H1 (cell line): ENCODE results near the gene NRXN2. TPM values are rescaled to one million over a fixed set of nuclear protein-coding genes. Genes with fewer than 3 reads are reported as not detected.

ENCODE experiments used
- CTCF ChIA-PET: fragments of 300-600 bp; sonication (Branson Sonifier 250); formaldehyde crosslinking; loops from one replicate; lab custom pipeline; 2021; ENCODE audit not compliant: partially characterized antibody; lab: Charles Lee
- POLR2A ChIA-PET: fragments of 300-600 bp; sonication (Branson Sonifier 250); formaldehyde crosslinking; loops from one replicate; lab custom pipeline; 2021; ENCODE audit warnings: inconsistent platforms; ENCODE audit not compliant: partially characterized antibody; lab: Charles Lee
- DNase-seq, 2 experiments: peaks; one replicate each; pipeline versions ENCODE4 v3.0.0 to v3.0.0-alpha.2; 2010 to 2022; ENCODE audit warnings: low spot score in 2 of 2, low read depth in 1 of 2, mixed read lengths in 1 of 2
- FAIRE-seq: peaks from 2 replicates; lab custom pipeline; 2011; peaks lifted over from hg19 to GRCh38; lab: Jason Lieb, UNC
- H2AFZ ChIP-seq: 2 replicates; pipeline ENCODE4 v1.8.1; 2012; ENCODE audit warnings: low read length, inconsistent platforms
- H2AK5ac ChIP-seq: 2 replicates; pipeline ENCODE4 v1.6.1; 2013; ENCODE audit warnings: low read depth, low read length
- H2BK120ac ChIP-seq: replicated peaks from 2 replicates; pipeline ENCODE3; 2013; ENCODE audit warnings: low read depth, low read length, inconsistent platforms
- H2BK12ac ChIP-seq: 2 replicates; pipeline ENCODE4 v1.6.1; 2013; ENCODE audit warnings: low read depth, low read length
- H2BK15ac ChIP-seq: 2 replicates; pipeline ENCODE4 v1.6.1; 2013; ENCODE audit warnings: low read length
- H2BK20ac ChIP-seq: 2 replicates; pipeline ENCODE4 v1.6.1; 2013; ENCODE audit warnings: low read length
- H2BK5ac ChIP-seq: 2 replicates; pipeline ENCODE4 v1.6.1; 2013; ENCODE audit warnings: low read depth, low read length
- H3K14ac ChIP-seq: 2 replicates; pipeline ENCODE4 v1.6.1; 2013; ENCODE audit warnings: inconsistent platforms; ENCODE audit not compliant: insufficient read length
- H3K18ac ChIP-seq: 2 replicates; pipeline ENCODE4 v1.6.1; 2013; ENCODE audit warnings: low read length; ENCODE audit errors: extremely low read depth
- H3K23ac ChIP-seq: 2 replicates; pipeline ENCODE4 v1.6.1; 2013; ENCODE audit warnings: inconsistent platforms; ENCODE audit not compliant: insufficient read length
- H3K23me2 ChIP-seq: 2 replicates; pipeline ENCODE4 v1.6.1; 2013; ENCODE audit warnings: low read depth, low read length
- H3K27ac ChIP-seq: 2 replicates; pipeline ENCODE4 v1.6.1; 2011; ENCODE audit warnings: low read depth, low read length, inconsistent platforms
- H3K27me3 ChIP-seq, 4 experiments: replicated peaks in 1 of 4; 1 replicate in 1 of 4; 2 replicates in 3 of 4; pipeline versions ENCODE4 v1.6.1 to v1.8.1; 2011 to 2013; ENCODE audit warnings: low read length in 3 of 4, mild to moderate bottlenecking in 3 of 4, inconsistent platforms in 2 of 4, mixed read lengths in 2 of 4, moderate library complexity in 1 of 4; ENCODE audit not compliant: control insufficient read depth in 3 of 4, insufficient read depth in 3 of 4; ENCODE audit errors: extremely low read depth in 1 of 4
- H3K36me3 ChIP-seq, 4 experiments: 2 replicates each; pipeline versions ENCODE4 v1.6.1 to v1.8.1; 2011 to 2013; ENCODE audit warnings: mild to moderate bottlenecking in 4 of 4, low read length in 3 of 4, moderate library complexity in 2 of 4, control low read depth in 1 of 4, inconsistent platforms in 1 of 4; ENCODE audit not compliant: insufficient read depth in 4 of 4, control insufficient read depth in 2 of 4
- H3K4ac ChIP-seq: replicated peaks from 2 replicates; pipeline ENCODE3; 2013; ENCODE audit warnings: low read length, low read depth, mixed read lengths, inconsistent platforms; ENCODE audit not compliant: insufficient read length
- H3K4me1 ChIP-seq, 4 experiments: replicated peaks in 1 of 4; 1 replicate in 1 of 4; 2 replicates in 3 of 4; pipeline versions ENCODE4 v1.6.1 to v1.8.1; 2011 to 2013; ENCODE audit warnings: low read length in 3 of 4, inconsistent platforms in 2 of 4, mixed read lengths in 1 of 4; ENCODE audit not compliant: insufficient read depth in 4 of 4, control insufficient read depth in 3 of 4
- H3K4me2 ChIP-seq, 2 experiments: 2 replicates each; pipeline versions ENCODE4 v1.6.1 to v1.8.1; 2011 to 2013; ENCODE audit warnings: low read depth in 2 of 2, low read length in 2 of 2, control low read depth in 1 of 2, inconsistent platforms in 1 of 2, mild to moderate bottlenecking in 1 of 2; ENCODE audit not compliant: insufficient read depth in 1 of 2
- H3K4me3 ChIP-seq, 4 experiments: fragments of 200-600, 300-600 bp in 1 of 4; sonication (generic), shearing (Covaris generic), sonication (Bioruptor Twin) in 1 of 4; 2 replicates each; pipeline versions ENCODE4 v1.5.1 to v1.8.1; 2011 to 2016; ENCODE audit warnings: low read length in 4 of 4, low read depth in 3 of 4, control low read depth in 2 of 4, inconsistent platforms in 2 of 4, mild to moderate bottlenecking in 2 of 4, mixed read lengths in 1 of 4, moderate library complexity in 1 of 4; ENCODE audit not compliant: insufficient read depth in 2 of 4; ENCODE audit errors: extremely low read depth in 1 of 4
- H3K56ac ChIP-seq: replicated peaks from 2 replicates; pipeline ENCODE3; 2013; ENCODE audit warnings: low read depth, mild to moderate bottlenecking, mixed read lengths, low read length, inconsistent platforms; ENCODE audit not compliant: insufficient read length
- H3K79me1 ChIP-seq: 2 replicates; pipeline ENCODE4 v1.6.1; 2013; ENCODE audit warnings: low read depth, low read length, control low read depth
- H3K79me2 ChIP-seq, 2 experiments: 2 replicates each; pipeline versions ENCODE4 v1.6.1 to v1.8.1; 2012 to 2013; ENCODE audit warnings: low read length in 2 of 2, mild to moderate bottlenecking in 2 of 2, inconsistent platforms in 1 of 2; ENCODE audit not compliant: insufficient read depth in 2 of 2, control insufficient read depth in 1 of 2
- H3K9ac ChIP-seq, 4 experiments: replicated peaks in 1 of 4; 1 replicate in 1 of 4; 2 replicates in 3 of 4; pipeline versions ENCODE4 v1.6.1 to v1.8.1; 2011 to 2013; ENCODE audit warnings: low read depth in 3 of 4, low read length in 3 of 4, control low read depth in 2 of 4, mild to moderate bottlenecking in 2 of 4, moderate library complexity in 2 of 4, inconsistent platforms in 1 of 4; ENCODE audit errors: extremely low read depth in 1 of 4
- H3K9me3 ChIP-seq, 2 experiments: 2 replicates each; pipeline versions ENCODE4 v1.6.1 to v1.8.1; 2012 to 2013; ENCODE audit warnings: mild to moderate bottlenecking in 2 of 2, moderate library complexity in 2 of 2, control low read depth in 1 of 2, inconsistent platforms in 1 of 2, low read depth in 1 of 2, low read length in 1 of 2, mixed read lengths in 1 of 2; ENCODE audit not compliant: insufficient read depth in 2 of 2
- H4K20me1 ChIP-seq, 2 experiments: replicated peaks in 1 of 2; 2 replicates each; pipeline versions ENCODE3 to v1.8.1; 2011 to 2013; ENCODE audit warnings: inconsistent platforms in 2 of 2, low read length in 2 of 2, mild to moderate bottlenecking in 1 of 2; ENCODE audit not compliant: insufficient read depth in 2 of 2, control insufficient read depth in 1 of 2
- H4K5ac ChIP-seq: 2 replicates; pipeline ENCODE4 v1.6.1; 2013; ENCODE audit warnings: low read length, low read depth, mixed read lengths, inconsistent platforms; ENCODE audit not compliant: insufficient read length
- H4K8ac ChIP-seq: 2 replicates; pipeline ENCODE4 v1.8.0; 2013; ENCODE audit warnings: mild to moderate bottlenecking, moderate library complexity, low read length, inconsistent platforms; ENCODE audit not compliant: insufficient read depth; ENCODE audit errors: extremely low read depth
- H4K91ac ChIP-seq: replicated peaks from 2 replicates; pipeline ENCODE3; 2013; ENCODE audit warnings: low read length, mixed read lengths, inconsistent platforms; ENCODE audit not compliant: insufficient read length
- CEBPB ChIP-seq: IDR thresholded peaks from 2 replicates; pipeline ENCODE4 v1.6.1; 2012; ENCODE audit warnings: low read depth, low read length
- FOSL1 ChIP-seq: IDR thresholded peaks from 2 replicates; pipeline ENCODE4 v1.6.1; 2011; ENCODE audit warnings: mild to moderate bottlenecking, low read depth, low read length, moderate library complexity; ENCODE audit not compliant: insufficient read depth
- NANOG ChIP-seq: IDR thresholded peaks from 2 replicates; pipeline ENCODE4 v1.6.1; 2011; ENCODE audit warnings: low read length, low read depth, mild to moderate bottlenecking, inconsistent platforms; ENCODE audit not compliant: insufficient read depth, poor library complexity, severe bottlenecking
- POLR2A ChIP-seq, 2 experiments: IDR thresholded peaks; 1 replicate in 1 of 2; 2 replicates in 1 of 2; pipeline ENCODE4 v1.6.1; 2011; ENCODE audit warnings: low read depth in 2 of 2, low read length in 2 of 2, mild to moderate bottlenecking in 2 of 2; ENCODE audit errors: control extremely low read depth in 1 of 2
- RAD21 ChIP-seq, 2 experiments: IDR thresholded peaks in 1 of 2; conservative IDR thresholded peaks in 1 of 2; 2 replicates each; pipeline ENCODE4 v1.6.1; 2011; ENCODE audit warnings: low read depth in 2 of 2, low read length in 2 of 2, improper control_type of control experiment in 1 of 2, inconsistent platforms in 1 of 2, mild to moderate bottlenecking in 1 of 2, moderate library complexity in 1 of 2
- SP1 ChIP-seq: IDR thresholded peaks from 2 replicates; pipeline ENCODE4 v1.6.1; 2011; ENCODE audit warnings: low read depth, low read length
- TEAD4 ChIP-seq: IDR thresholded peaks from 2 replicates; pipeline ENCODE4 v1.6.1; 2012; ENCODE audit warnings: low read depth, low read length, inconsistent platforms, mixed read lengths
- WGBS, 2 experiments: shearing (Covaris generic) in 1 of 2; methylation state at CpG; one replicate each; pipeline versions ENCODE4 v1.1.6 to v1.1.7; 2013 to 2015; ENCODE audit warnings: low lambda C conversion rate in 2 of 2, mixed read lengths in 2 of 2, inconsistent platforms in 1 of 2, low coverage in 1 of 2, missing lambda C conversion rate in 1 of 2; ENCODE audit not compliant: insufficient replicate concordance in 2 of 2, insufficient coverage in 1 of 2, insufficient read length in 1 of 2; ENCODE audit errors: extremely low coverage in 1 of 2, missing lambda C conversion rate in 1 of 2; 5-methylcytosine and 5-hydroxymethylcytosine counted together
- polyA plus RNA-seq, 7 experiments: library from polyadenylated mRNA; depleted of rRNA in 3 of 7; stranded (reverse) in 5 of 7; unstranded in 2 of 7; fragments of >200 nt in 5 of 7; fragments of 200-250 nt in 2 of 7; gene quantifications; 1 replicate in 5 of 7; 2 replicates in 1 of 7; 4 replicates in 1 of 7; pipeline versions ENCODE4 v1.2.1 to v1.2.3, GENCODE V29; 2011 to 2013; ENCODE audit warnings: missing spikeins in 2 of 7, mixed read lengths in 2 of 7
- total RNA-seq: library from RNA; stranded (reverse); fragmentation: NEBNext Ultra II Directional; extraction: Animal tissue kit (Norgen Biotek cat#: 25700); gene quantifications from 2 replicates; pipeline ENCODE4 v1.2.1, GENCODE V29; 2021
- TF ChIP-seq, protein P1 (sequence below), 3 experiments: IDR thresholded peaks; 1 replicate in 2 of 3; 2 replicates in 1 of 3; pipeline versions ENCODE4 v1.5.1 to v1.6.1; 2011; ENCODE audit warnings: low read length in 3 of 3, mild to moderate bottlenecking in 3 of 3, inconsistent platforms in 2 of 3, low read depth in 1 of 3, moderate library complexity in 1 of 3; ENCODE audit not compliant: insufficient read depth in 1 of 3; ENCODE audit errors: control extremely low read depth in 1 of 3

The NRXN2 gene
- total and polyA plus RNA-seq, 2 of the 8 experiments (the other 6 are each of a cell fraction or from before 2014, with no cell fraction given) = 1.3 to 11.5 TPM

DNA sequence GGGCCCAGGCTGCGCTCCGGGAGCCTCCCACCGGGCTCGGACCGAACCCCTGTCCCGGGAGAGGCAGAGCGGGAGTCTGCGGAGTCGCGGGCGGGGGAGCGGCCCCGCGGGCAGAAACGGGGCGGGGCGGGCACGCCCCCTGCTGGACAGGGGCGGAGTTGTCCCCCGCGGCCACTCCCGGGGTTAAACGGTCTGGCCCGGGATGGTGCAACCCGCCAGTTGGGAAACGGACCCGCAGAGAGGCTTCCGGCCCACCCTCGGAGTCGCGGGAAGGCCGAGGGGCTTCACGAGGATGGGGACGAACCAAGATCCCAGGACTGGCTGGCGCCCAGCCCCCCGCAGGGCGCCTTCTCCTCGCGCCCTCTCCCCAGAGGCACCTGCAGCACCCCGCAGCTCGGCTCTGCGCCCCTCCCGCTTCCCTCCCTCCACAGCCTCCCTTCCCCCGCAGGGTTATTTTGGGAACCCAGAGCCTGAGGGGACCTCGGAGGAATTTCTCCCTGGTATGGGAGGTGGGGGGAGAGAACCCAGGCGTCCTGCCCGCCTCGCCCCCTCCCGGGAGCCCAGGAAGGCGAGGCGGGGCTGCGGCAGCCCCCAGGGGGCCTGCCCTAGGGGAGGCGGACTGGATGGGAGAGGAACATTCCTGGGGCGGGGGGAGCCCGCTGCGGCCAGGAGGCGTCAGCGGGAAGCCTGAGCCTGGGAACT lies 20.0 kb upstream of the NRXN2 start:
- CTCF ChIA-PET = interaction anchor here (0.8 to 23.7 kb wide), 18 partner anchors 9 to 113 kb away, joined by 3 to 376 read pairs (median 4); partner anchors contain the start of genes MEN1 and PYGM
- H3K23ac ChIP-seq = no peak overlapping the region
- no peak overlapping the region; the same call in 1 of the 2 replicates for H2AK5ac ChIP-seq
- H2AFZ ChIP-seq = no peak overlapping the region
- no peak overlapping the region for H3K27ac ChIP-seq
- POLR2A ChIA-PET = interaction anchor here (1.0 to 42.9 kb wide), 5 partner anchors 9 to 23 kb away, joined by 5 to 1087 read pairs (median 8); partner anchors contain the start of genes PYGM and SF1
- peaks cover 4 to 33% (median 29%) of the 10 kb centered on the region in 4 experiments for H3K4me1 ChIP-seq
- H2BK5ac ChIP-seq = peak overlapping the region; percentile 76; the same call in 1 of the 2 replicates
- H3K14ac ChIP-seq = no peak overlapping the region
- H3K9me3 ChIP-seq = no peaks in the 10 kb centered on the region
- H2BK15ac ChIP-seq = peak overlapping the region; percentile 83; the same call in 1 of the 2 replicates
- no peaks in the 10 kb centered on the region for H4K20me1 ChIP-seq
- no peak overlapping the region for H3K4ac ChIP-seq
- peak overlapping the region; percentile 46 to 67 (median 57) for H3K4me3 ChIP-seq
- peak overlapping the region; percentile 95 for H3K18ac ChIP-seq
- FAIRE-seq = no peak
- H2BK120ac ChIP-seq = no peak overlapping the region
- H3K79me2 ChIP-seq = no peaks in the 10 kb centered on the region
- 0 out of 2 replicates have a peak overlapping the region, but pooled peaks have one; percentile 27 for H2BK12ac ChIP-seq
- WGBS, 2 experiments = 0% methylated on average over 18 of the region's 58 CpGs; no CpG with 5 or more reads in 1 of the 2 experiments
- no peak overlapping the region for H4K5ac ChIP-seq
- H3K23me2 ChIP-seq = peaks cover 35% of the 10 kb centered on the region
- TF ChIP-seq CEBPB (peak; percentile 71; the same call in 1 of the 2 replicates), SP1 (0 out of 2 replicates have a peak, but pooled peaks have one; percentile 14), FOSL1 (no peak), TEAD4 (no peak; the same call in 1 of the 2 replicates), NANOG (peak; percentile 26), POLR2A (IDR thresholded peaks at IDR 0.05; ENCODE audit: control extremely low read depth in 1 of 2, low read depth in 2 of 2, low read length in 2 of 2) (0 out of 3 replicates have a peak, but pooled peaks of 1 of the 2 experiments have one; percentile 14), RAD21 (IDR thresholded peaks at IDR 0.05 in 1 of 2, conservative IDR thresholded peaks at IDR 0.05 in 1 of 2; ENCODE audit: low read depth in 2 of 2, low read length in 2 of 2) (peak; percentile 56 to 74)
- TF ChIP-seq, protein P1, sequence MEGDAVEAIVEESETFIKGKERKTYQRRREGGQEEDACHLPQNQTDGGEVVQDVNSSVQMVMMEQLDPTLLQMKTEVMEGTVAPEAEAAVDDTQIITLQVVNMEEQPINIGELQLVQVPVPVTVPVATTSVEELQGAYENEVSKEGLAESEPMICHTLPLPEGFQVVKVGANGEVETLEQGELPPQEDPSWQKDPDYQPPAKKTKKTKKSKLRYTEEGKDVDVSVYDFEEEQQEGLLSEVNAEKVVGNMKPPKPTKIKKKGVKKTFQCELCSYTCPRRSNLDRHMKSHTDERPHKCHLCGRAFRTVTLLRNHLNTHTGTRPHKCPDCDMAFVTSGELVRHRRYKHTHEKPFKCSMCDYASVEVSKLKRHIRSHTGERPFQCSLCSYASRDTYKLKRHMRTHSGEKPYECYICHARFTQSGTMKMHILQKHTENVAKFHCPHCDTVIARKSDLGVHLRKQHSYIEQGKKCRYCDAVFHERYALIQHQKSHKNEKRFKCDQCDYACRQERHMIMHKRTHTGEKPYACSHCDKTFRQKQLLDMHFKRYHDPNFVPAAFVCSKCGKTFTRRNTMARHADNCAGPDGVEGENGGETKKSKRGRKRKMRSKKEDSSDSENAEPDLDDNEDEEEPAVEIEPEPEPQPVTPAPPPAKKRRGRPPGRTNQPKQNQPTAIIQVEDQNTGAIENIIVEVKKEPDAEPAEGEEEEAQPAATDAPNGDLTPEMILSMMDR (IDR thresholded peaks at IDR 0.05; ENCODE audit: control extremely low read depth in 1 of 3, insufficient read depth in 1 of 3, low read depth in 1 of 3, low read length in 3 of 3) = peak in 2 of 3 experiments; percentile 74; a peak in 3 of 4 replicates
- H3K56ac ChIP-seq = peak overlapping the region; percentile 81
- peak overlapping the region; percentile 76 for H4K8ac ChIP-seq
- DNase-seq = peak in 1 of 2 experiments; percentile 94
- peak overlapping the region; percentile 16 for H4K91ac ChIP-seq
- H3K4me2 ChIP-seq = peak overlapping the region; percentile 85 to 87
- peak overlapping the region; percentile 86; the same call in 1 of the 2 replicates for H2BK20ac ChIP-seq
- no peaks in the 10 kb centered on the region for H3K79me1 ChIP-seq
- no peaks in the 10 kb centered on the region for H3K36me3 ChIP-seq
- H3K27me3 ChIP-seq = peaks cover 0 to 32% (median 19%) of the 10 kb centered on the region in 4 experiments; a peak in 5 of 7 replicates
- H3K9ac ChIP-seq = peak overlapping the region in 1 of 4 experiments; percentile 11; a peak in 1 of 7 replicates
